Esophagus squamous epithelium (tissue), 5 donors: ENCODE results near the gene UQCRFS1. TPM values are rescaled to one million over a fixed set of nuclear protein-coding genes. Genes with fewer than 3 reads are reported as not detected.

Source experiments
- DNase-seq: peaks from one replicate; lab custom pipeline; 2025; lab: John Stamatoyannopoulos, UW
- H3K27ac ChIP-seq, 4 donors: fragments of 200-600 bp; sonication (generic); one replicate each; pipeline ENCODE4 v1.5.1; 2016 to 2019; ENCODE audit warnings: mild to moderate bottlenecking in 1 of 4
- H3K27me3 ChIP-seq, 4 donors: fragments of 200-600 bp; sonication (generic); 1 replicate in 3 of 4; 2 replicates in 1 of 4; pipeline versions ENCODE4 v1.5.1 to v1.6.0; 2017 to 2021; ENCODE audit warnings: antibody characterized with exemption in 1 of 4
- H3K36me3 ChIP-seq, 3 donors: fragments of 200-600 bp; sonication (generic); one replicate each; pipeline ENCODE4 v1.5.1; 2016 to 2019
- H3K4me1 ChIP-seq, 3 donors: fragments of 200-600 bp; sonication (generic); one replicate each; pipeline ENCODE4 v1.5.1; 2017 to 2019
- H3K4me3 ChIP-seq, 4 donors: fragments of 200-600 bp; sonication (generic); 1 replicate in 3 of 4; 2 replicates in 1 of 4; pipeline ENCODE4 v1.5.1; 2016 to 2019; ENCODE audit warnings: mild to moderate bottlenecking in 2 of 4, moderate library complexity in 1 of 4
- H3K9me3 ChIP-seq, 3 donors: fragments of 200-600 bp; sonication (generic); one replicate each; pipeline ENCODE4 v1.5.1; 2016 to 2019
- CTCF ChIP-seq, 6 experiments: fragments of 450-650 bp in 4 of 6; fragments of 200-600 bp in 2 of 6; sonication (generic) in 2 of 6; IDR thresholded peaks; one replicate each; pipeline ENCODE4 v1.5.1; 2016 to 2019; ENCODE audit warnings: antibody characterized with exemption in 6 of 6, mild to moderate bottlenecking in 4 of 6, moderate library complexity in 4 of 6
- POLR2A ChIP-seq, 4 donors: fragments of 450-650 bp; IDR thresholded peaks; one replicate each; pipeline ENCODE4 v1.6.1; 2017; ENCODE audit warnings: antibody characterized with exemption in 4 of 4, mild to moderate bottlenecking in 4 of 4, moderate library complexity in 3 of 4
- WGBS, 2 donors: methylation state at CpG; one replicate each; pipeline ENCODE4 v1.1.5; 2018; 5-methylcytosine and 5-hydroxymethylcytosine counted together
- intact Hi-C: fragments of 100-400 bp; cut with DNase I; formaldehyde crosslinking; loops from one replicate; pipeline ENCODE4 v1.15.0; 2022
- total RNA-seq, 4 donors: library from RNA; depleted of rRNA; stranded (reverse); fragments of >200 nt; gene quantifications; one replicate each; pipeline ENCODE4 v1.1.0, GENCODE V29; 2016
- donor health status: DM: yes; HTN: yes; CAD: no.

UQCRFS1 gene
- total RNA-seq, 4 donors from 2014 or later = 23.7 to 41.1 (median 36.9) TPM

- no peak overlapping the region for H3K4me3 ChIP-seq
- intact Hi-C loops = no loop called here
- DNase-seq = no peak
- no peak overlapping the region for H3K27ac ChIP-seq
- no peaks in the 10 kb centered on the region for H3K36me3 ChIP-seq
- H3K4me1 ChIP-seq = peaks cover 5 to 38% (median 22%) of the 10 kb centered on the region in 3 donors
- TF ChIP-seq CTCF (IDR thresholded peaks at IDR 0.05) (no peak), POLR2A (IDR thresholded peaks at IDR 0.05) (no peak)
- peaks cover 0 to 6% (median 0%) of the 10 kb centered on the region in 3 donors for H3K9me3 ChIP-seq
- no peaks in the 10 kb centered on the region for H3K27me3 ChIP-seq
- WGBS, 2 donors = 46 to 67% methylated on average over 5 of the region's 5 CpGs
Measured at GRCh38 chr19:29193155-29193554, 19.8 kb downstream of the UQCRFS1 start.

- Histone ChIP-seq H3K36me3 (no peaks in the 10 kb centered on the region), H3K9me3 (no peaks in the 10 kb centered on the region), H3K27ac (peak overlapping the region in 1 of 4 donors; percentile 27), H3K4me3 (no peak overlapping the region), H3K27me3 (peaks cover 0 to 21% (median 0%) of the 10 kb centered on the region in 4 donors), H3K4me1 (peaks cover 5 to 38% (median 22%) of the 10 kb centered on the region in 3 donors)
- 33 to 73% methylated on average over 2 to 4 of the region's 8 CpGs for WGBS, 2 donors
- no peak for DNase-seq
- TF ChIP-seq POLR2A (IDR thresholded peaks at IDR 0.05) = no peak
- no peak for TF ChIP-seq CTCF (IDR thresholded peaks at IDR 0.05)
- intact Hi-C loops = no loop called here
Measured at GRCh38 chr19:29191005-29191404, 21.9 kb downstream of the UQCRFS1 start.

- H3K4me3 ChIP-seq = no peak overlapping the region
- intact Hi-C loops = no loop called here
- peaks cover 0 to 41% (median 0%) of the 10 kb centered on the region in 4 donors for H3K27me3 ChIP-seq
- no peak for TF ChIP-seq POLR2A (IDR thresholded peaks at IDR 0.05)
- TF ChIP-seq CTCF (IDR thresholded peaks at IDR 0.05) = no peak
- no peak for DNase-seq
- H3K36me3 ChIP-seq = no peaks in the 10 kb centered on the region
- H3K4me1 ChIP-seq = peaks cover 5 to 44% (median 22%) of the 10 kb centered on the region in 3 donors
- no peaks in the 10 kb centered on the region for H3K9me3 ChIP-seq
- H3K27ac ChIP-seq = no peak overlapping the region
- 18 to 31% methylated on average over 5 to 6 of the region's 6 CpGs for WGBS, 2 donors
Measured at GRCh38 chr19:29189033-29189360, 24.0 kb downstream of the UQCRFS1 start.

- 38 to 43% methylated on average over 10 of the region's 10 CpGs for WGBS, 2 donors
- TF ChIP-seq POLR2A (IDR thresholded peaks at IDR 0.05) = no peak
- TF ChIP-seq CTCF (IDR thresholded peaks at IDR 0.05) = no peak
- H3K27me3 ChIP-seq = peaks cover 0 to 47% (median 0%) of the 10 kb centered on the region in 4 donors
- H3K4me3 ChIP-seq = no peak overlapping the region
- no peak for DNase-seq
- no peaks in the 10 kb centered on the region for H3K36me3 ChIP-seq
- no peak overlapping the region for H3K27ac ChIP-seq
- intact Hi-C loops = no loop called here
- H3K9me3 ChIP-seq = no peaks in the 10 kb centered on the region
- H3K4me1 ChIP-seq = peaks cover 5 to 44% (median 22%) of the 10 kb centered on the region in 3 donors
Measured at GRCh38 chr19:29188289-29189032, 24.5 kb downstream of the UQCRFS1 start.

- DNase-seq = no peak
- no peak for TF ChIP-seq CTCF (IDR thresholded peaks at IDR 0.05)
- TF ChIP-seq POLR2A (IDR thresholded peaks at IDR 0.05) = no peak
- H3K27me3 ChIP-seq = peaks cover 0 to 48% (median 0%) of the 10 kb centered on the region in 4 donors
- H3K27ac ChIP-seq = no peak overlapping the region
- H3K9me3 ChIP-seq = no peaks in the 10 kb centered on the region
- H3K4me3 ChIP-seq = no peak overlapping the region
- H3K36me3 ChIP-seq = no peaks in the 10 kb centered on the region
- 72 to 75% methylated on average over 4 to 6 of the region's 6 CpGs for WGBS, 2 donors
- intact Hi-C loops = no loop called here
- peaks cover 5 to 44% (median 22%) of the 10 kb centered on the region in 3 donors for H3K4me1 ChIP-seq
Measured at GRCh38 chr19:29187676-29188075, 25.3 kb downstream of the UQCRFS1 start.
